ENCODE results near the gene CENPF. TPM values are rescaled to one million over a fixed set of nuclear protein-coding genes. Genes with fewer than 3 reads are reported as not detected.

The CENPF gene
- total and polyA plus RNA-seq, 2 of the 13 experiments (the other 11 are each of a cell fraction or from before 2014, with no cell fraction given): 14.7 to 84.9 TPM

GRCh38 chr1:214621236-214621635 is 18.2 kb downstream of the CENPF start (continued):
- TF ChIP-seq HNF1A (IDR thresholded peaks at IDR 0.05; ENCODE audit: low read depth) (no peak), HNF1A (CRISPR knock-in tag; IDR thresholded peaks at IDR 0.05; ENCODE audit: borderline replicate concordance) (no peak), REXO4 (CRISPR knock-in tag; IDR thresholded peaks at IDR 0.05; ENCODE audit: borderline replicate concordance) (no peak), TRAFD1 (CRISPR knock-in tag; IDR thresholded peaks at IDR 0.05; ENCODE audit: borderline replicate concordance) (no peak), CCAR2 (optimal IDR thresholded peaks at IDR 0.05; ENCODE audit: low read depth, low read length) (no peak), CBX5 (CRISPR knock-in tag; IDR thresholded peaks at IDR 0.05; ENCODE audit: borderline replicate concordance) (no peak), ZIK1 (CRISPR knock-in tag; IDR thresholded peaks at IDR 0.05; ENCODE audit: borderline replicate concordance, low read depth) (no peak), ZFP36 (IDR thresholded peaks at IDR 0.05; ENCODE audit: borderline replicate concordance, low read depth, low read length, partially characterized antibody) (no peak), CHD2 (IDR thresholded peaks at IDR 0.05; ENCODE audit: low read depth, low read length) (no peak), SAFB2 (CRISPR knock-in tag; IDR thresholded peaks at IDR 0.05; ENCODE audit: borderline replicate concordance, low read depth) (no peak), ZNF136 (CRISPR knock-in tag; IDR thresholded peaks at IDR 0.05; ENCODE audit: low read depth) (no peak), HMGXB3 (CRISPR knock-in tag; IDR thresholded peaks at IDR 0.05; ENCODE audit: borderline replicate concordance) (no peak), ZNF572 (CRISPR knock-in tag; IDR thresholded peaks at IDR 0.05) (no peak), HES4 (CRISPR knock-in tag; IDR thresholded peaks at IDR 0.05; ENCODE audit: borderline replicate concordance) (no peak), MLX (CRISPR knock-in tag; IDR thresholded peaks at IDR 0.05) (no peak), ZBTB25 (CRISPR knock-in tag; IDR thresholded peaks at IDR 0.05) (no peak)
